Measurements from ENCODE around the gene FOXP2.

GRCh38 chr7:114695182-114695581 lies 280.6 kb downstream of the FOXP2 start:
- no peak for TF ChIP-seq GATA2 (IDR thresholded peaks at IDR 0.05; ENCODE audit: low read depth, low read length)
- TF ChIP-seq GATA3 (IDR thresholded peaks at IDR 0.05; ENCODE audit: low read depth, low read length), result no peak

Data from SH-SY5Y (cell line).